Measurements from ENCODE around the gene N4BP2L2. TPM values are rescaled to one million over a fixed set of nuclear protein-coding genes. Genes with fewer than 3 reads are reported as not detected.

N4BP2L2 gene
- polyA plus RNA-seq, 1 donor from 2014 or later: 317 TPM

- no peaks in the 10 kb centered on the region for H4K20me1 ChIP-seq (ENCODE audit: insufficient read depth)
- no peak for TF ChIP-seq RAD21 (conservative IDR thresholded peaks at IDR 0.05)
- TF ChIP-seq MXI1 (conservative IDR thresholded peaks at IDR 0.05; ENCODE audit: poor library complexity, severe bottlenecking): no peak
- TF ChIP-seq EZH2 (IDR thresholded peaks at IDR 0.05; ENCODE audit: borderline replicate concordance, insufficient read depth, low read length, poor library complexity, severe bottlenecking): no peak
- TF ChIP-seq TAF1 (IDR thresholded peaks at IDR 0.05; ENCODE audit: low read depth): no peak
- TF ChIP-seq EP300 (conservative IDR thresholded peaks at IDR 0.05; ENCODE audit: poor library complexity, severe bottlenecking): no peak
- TF ChIP-seq SMC3 (conservative IDR thresholded peaks at IDR 0.05; ENCODE audit: poor library complexity): no peak
- TF ChIP-seq POLR2AphosphoS5 (IDR thresholded peaks at IDR 0.05): no peak
- TF ChIP-seq, protein P1, sequence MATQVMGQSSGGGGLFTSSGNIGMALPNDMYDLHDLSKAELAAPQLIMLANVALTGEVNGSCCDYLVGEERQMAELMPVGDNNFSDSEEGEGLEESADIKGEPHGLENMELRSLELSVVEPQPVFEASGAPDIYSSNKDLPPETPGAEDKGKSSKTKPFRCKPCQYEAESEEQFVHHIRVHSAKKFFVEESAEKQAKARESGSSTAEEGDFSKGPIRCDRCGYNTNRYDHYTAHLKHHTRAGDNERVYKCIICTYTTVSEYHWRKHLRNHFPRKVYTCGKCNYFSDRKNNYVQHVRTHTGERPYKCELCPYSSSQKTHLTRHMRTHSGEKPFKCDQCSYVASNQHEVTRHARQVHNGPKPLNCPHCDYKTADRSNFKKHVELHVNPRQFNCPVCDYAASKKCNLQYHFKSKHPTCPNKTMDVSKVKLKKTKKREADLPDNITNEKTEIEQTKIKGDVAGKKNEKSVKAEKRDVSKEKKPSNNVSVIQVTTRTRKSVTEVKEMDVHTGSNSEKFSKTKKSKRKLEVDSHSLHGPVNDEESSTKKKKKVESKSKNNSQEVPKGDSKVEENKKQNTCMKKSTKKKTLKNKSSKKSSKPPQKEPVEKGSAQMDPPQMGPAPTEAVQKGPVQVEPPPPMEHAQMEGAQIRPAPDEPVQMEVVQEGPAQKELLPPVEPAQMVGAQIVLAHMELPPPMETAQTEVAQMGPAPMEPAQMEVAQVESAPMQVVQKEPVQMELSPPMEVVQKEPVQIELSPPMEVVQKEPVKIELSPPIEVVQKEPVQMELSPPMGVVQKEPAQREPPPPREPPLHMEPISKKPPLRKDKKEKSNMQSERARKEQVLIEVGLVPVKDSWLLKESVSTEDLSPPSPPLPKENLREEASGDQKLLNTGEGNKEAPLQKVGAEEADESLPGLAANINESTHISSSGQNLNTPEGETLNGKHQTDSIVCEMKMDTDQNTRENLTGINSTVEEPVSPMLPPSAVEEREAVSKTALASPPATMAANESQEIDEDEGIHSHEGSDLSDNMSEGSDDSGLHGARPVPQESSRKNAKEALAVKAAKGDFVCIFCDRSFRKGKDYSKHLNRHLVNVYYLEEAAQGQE (IDR thresholded peaks at IDR 0.05; ENCODE audit: borderline replicate concordance): no peak
- TF ChIP-seq, protein P2, sequence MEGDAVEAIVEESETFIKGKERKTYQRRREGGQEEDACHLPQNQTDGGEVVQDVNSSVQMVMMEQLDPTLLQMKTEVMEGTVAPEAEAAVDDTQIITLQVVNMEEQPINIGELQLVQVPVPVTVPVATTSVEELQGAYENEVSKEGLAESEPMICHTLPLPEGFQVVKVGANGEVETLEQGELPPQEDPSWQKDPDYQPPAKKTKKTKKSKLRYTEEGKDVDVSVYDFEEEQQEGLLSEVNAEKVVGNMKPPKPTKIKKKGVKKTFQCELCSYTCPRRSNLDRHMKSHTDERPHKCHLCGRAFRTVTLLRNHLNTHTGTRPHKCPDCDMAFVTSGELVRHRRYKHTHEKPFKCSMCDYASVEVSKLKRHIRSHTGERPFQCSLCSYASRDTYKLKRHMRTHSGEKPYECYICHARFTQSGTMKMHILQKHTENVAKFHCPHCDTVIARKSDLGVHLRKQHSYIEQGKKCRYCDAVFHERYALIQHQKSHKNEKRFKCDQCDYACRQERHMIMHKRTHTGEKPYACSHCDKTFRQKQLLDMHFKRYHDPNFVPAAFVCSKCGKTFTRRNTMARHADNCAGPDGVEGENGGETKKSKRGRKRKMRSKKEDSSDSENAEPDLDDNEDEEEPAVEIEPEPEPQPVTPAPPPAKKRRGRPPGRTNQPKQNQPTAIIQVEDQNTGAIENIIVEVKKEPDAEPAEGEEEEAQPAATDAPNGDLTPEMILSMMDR (IDR thresholded peaks at IDR 0.05; ENCODE audit: poor library complexity, severe bottlenecking): no peak
- no peaks in the 10 kb centered on the region for H3K79me2 ChIP-seq (replicated peaks; ENCODE audit: insufficient read depth, low read length)
- no peak overlapping the region for H3K27ac ChIP-seq (ENCODE audit: low read length)
- no peak overlapping the region for H3K4me3 ChIP-seq (ENCODE audit: low read length)
- H3F3A ChIP-seq (ENCODE audit: insufficient read depth, low read length, poor library complexity, severe bottlenecking): no peaks in the 10 kb centered on the region
- no peak overlapping the region for H3K9ac ChIP-seq (ENCODE audit: low read length)
- no peaks in the 10 kb centered on the region for H3K27me3 ChIP-seq (ENCODE audit: insufficient read depth, low read depth, low read length)
- H2AFZ ChIP-seq (ENCODE audit: low read depth, low read length): no peak overlapping the region
- no peaks in the 10 kb centered on the region for H3K9me2 ChIP-seq (ENCODE audit: insufficient read depth, low read length)
- no peaks in the 10 kb centered on the region for H3K36me3 ChIP-seq (ENCODE audit: insufficient read depth, low read length)
- H3K9me3 ChIP-seq (ENCODE audit: low read length): peaks cover 4% of the 10 kb centered on the region
- H3K4me2 ChIP-seq (ENCODE audit: low read length): no peak overlapping the region
Observed at GRCh38 chr13:32454886-32455593, 83.6 kb downstream of the N4BP2L2 start.

DNA sequence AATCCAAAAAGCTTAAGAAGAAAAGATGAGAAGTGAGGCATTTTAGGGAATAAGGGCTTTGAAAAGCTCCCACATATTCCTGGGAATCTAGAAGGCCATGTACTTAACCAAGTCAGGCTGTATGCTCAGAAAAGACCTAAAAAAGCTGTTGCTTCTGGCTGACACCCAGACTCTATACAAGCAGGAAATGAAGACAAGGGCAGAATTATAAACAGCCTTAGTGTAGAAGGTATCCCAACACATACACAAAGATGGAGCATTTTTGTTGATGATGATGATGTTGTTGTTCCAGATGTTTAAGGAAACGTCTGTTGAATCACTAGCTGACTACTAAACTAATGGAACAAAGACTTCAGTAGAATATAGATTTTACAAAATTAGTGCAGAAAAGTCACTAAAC is 84.6 kb downstream of the N4BP2L2 start:
- H3K4me2 ChIP-seq (ENCODE audit: low read length): no peak overlapping the region
- H2AFZ ChIP-seq (ENCODE audit: low read depth, low read length): no peak overlapping the region
- H3K9me3 ChIP-seq (ENCODE audit: low read length): peaks cover 4% of the 10 kb centered on the region
- TF ChIP-seq TAF1 (IDR thresholded peaks at IDR 0.05; ENCODE audit: low read depth) (no peak), SMC3 (conservative IDR thresholded peaks at IDR 0.05; ENCODE audit: poor library complexity) (no peak), EP300 (conservative IDR thresholded peaks at IDR 0.05; ENCODE audit: poor library complexity, severe bottlenecking) (no peak), MXI1 (conservative IDR thresholded peaks at IDR 0.05; ENCODE audit: poor library complexity, severe bottlenecking) (no peak), EZH2 (IDR thresholded peaks at IDR 0.05; ENCODE audit: borderline replicate concordance, insufficient read depth, low read length, poor library complexity, severe bottlenecking) (no peak), RAD21 (conservative IDR thresholded peaks at IDR 0.05) (no peak), POLR2AphosphoS5 (IDR thresholded peaks at IDR 0.05) (no peak)
- TF ChIP-seq, protein P1 (IDR thresholded peaks at IDR 0.05; ENCODE audit: borderline replicate concordance): no peak
- TF ChIP-seq, protein P2 (IDR thresholded peaks at IDR 0.05; ENCODE audit: poor library complexity, severe bottlenecking): no peak
- no peaks in the 10 kb centered on the region for H3K36me3 ChIP-seq (ENCODE audit: insufficient read depth, low read length)
- H3K27ac ChIP-seq (ENCODE audit: low read length): no peak overlapping the region
- no peak overlapping the region for H3K9ac ChIP-seq (ENCODE audit: low read length)
- no peak overlapping the region for H3K4me3 ChIP-seq (ENCODE audit: low read length)
- H3K27me3 ChIP-seq (ENCODE audit: insufficient read depth, low read depth, low read length): no peaks in the 10 kb centered on the region
- H3F3A ChIP-seq (ENCODE audit: insufficient read depth, low read length, poor library complexity, severe bottlenecking): no peaks in the 10 kb centered on the region
- H3K79me2 ChIP-seq (replicated peaks; ENCODE audit: insufficient read depth, low read length): no peaks in the 10 kb centered on the region
- H4K20me1 ChIP-seq (ENCODE audit: insufficient read depth): no peaks in the 10 kb centered on the region
- H3K9me2 ChIP-seq (ENCODE audit: insufficient read depth, low read length): no peaks in the 10 kb centered on the region

Data from neural cell (in vitro differentiated cells).